GM12878 (cell line): ENCODE data around the gene LGALS4. TPM values are rescaled to one million over a fixed set of nuclear protein-coding genes. Genes with fewer than 3 reads are reported as not detected.

Experiments used
- ATAC-seq: fragments of 200-7000 bp; cut with Tn5 transposase; 3 replicates; pipeline ENCODE4 v1.9.1; 2020; ENCODE audit warnings: mild to moderate bottlenecking, moderate library complexity
- BruUV-seq: library from RNA; stranded (reverse); fragments of 400-500 nt; replicated peaks from 2 replicates; lab custom pipeline; 2021; lab: Mats Ljungman, UMichigan
- CTCF ChIA-PET: fragments of 300-600 bp; sonication (Branson Sonifier 250); formaldehyde crosslinking; extraction: SDS; loops from one replicate; lab custom pipeline; 2021; ENCODE audit warnings: inconsistent platforms; lab: Yijun Ruan, JAX
- POLR2A ChIA-PET: fragments of 350-600 bp; formaldehyde crosslinking; extraction: SDS; loops from one replicate; lab custom pipeline; 2021; ENCODE audit warnings: inconsistent platforms; lab: Charles Lee
- RAD21 ChIA-PET: fragments of 300-600 bp; sonication (Branson Sonifier 250); formaldehyde crosslinking; loops from one replicate; lab custom pipeline; 2023; ENCODE audit warnings: antibody characterized with exemption; ENCODE audit not compliant: unreplicated experiment; lab: Charles Lee
- SMC1A ChIA-PET: fragments of 300-600 bp; sonication (Branson Sonifier 250); formaldehyde crosslinking; loops from one replicate; lab custom pipeline; 2023; ENCODE audit not compliant: unreplicated experiment, uncharacterized antibody; lab: Charles Lee
- DNase-seq: peaks from one replicate; pipeline ENCODE4 v3.0.0-alpha.2; 2011; ENCODE audit warnings: low read depth, low spot score
- FAIRE-seq: peaks from 3 replicates; lab custom pipeline; 2011; peaks lifted over from hg19 to GRCh38; lab: Jason Lieb, UNC
- H2AFZ ChIP-seq: 2 replicates; pipeline ENCODE4 v1.6.0; 2011; ENCODE audit warnings: low read depth, low read length, control low read depth; ENCODE audit not compliant: control insufficient read depth
- H3K27ac ChIP-seq: 2 replicates; pipeline ENCODE4 v1.5.1; 2011; ENCODE audit warnings: control low read depth; ENCODE audit not compliant: control insufficient read depth, insufficient read depth
- H3K27me3 ChIP-seq, 2 experiments: replicated peaks in 1 of 2; 2 replicates each; pipeline versions ENCODE4 v1.6.0 to v1.6.1; 2011; ENCODE audit warnings: low read length in 1 of 2; ENCODE audit not compliant: control insufficient read depth in 2 of 2, insufficient read depth in 2 of 2
- H3K36me3 ChIP-seq, 2 experiments: 2 replicates each; pipeline ENCODE4 v1.5.1; 2011; ENCODE audit warnings: low read length in 1 of 2; ENCODE audit not compliant: control insufficient read depth in 2 of 2, insufficient read depth in 2 of 2
- H3K4me1 ChIP-seq: 2 replicates; pipeline ENCODE4 v1.6.1; 2011; ENCODE audit warnings: mild to moderate bottlenecking, low read length, moderate library complexity, mixed read lengths; ENCODE audit not compliant: control insufficient read depth, insufficient read depth
- H3K4me2 ChIP-seq: 2 replicates; pipeline ENCODE4 v1.6.0; 2011; ENCODE audit warnings: control low read depth; ENCODE audit not compliant: control insufficient read depth, insufficient read depth
- H3K4me3 ChIP-seq: fragments of 200-600 bp; sonication (generic); 2 replicates; pipeline ENCODE4 v1.5.1; 2016
- H3K79me2 ChIP-seq: 2 replicates; pipeline ENCODE4 v1.6.0; 2011; ENCODE audit warnings: low read length; ENCODE audit not compliant: control insufficient read depth, insufficient read depth
- H3K9ac ChIP-seq: 2 replicates; pipeline ENCODE4 v1.8.0; 2011; ENCODE audit warnings: low read length, control low read depth, mixed read lengths; ENCODE audit not compliant: control insufficient read depth, insufficient read depth
- H3K9me3 ChIP-seq: replicated peaks from 3 replicates; pipeline ENCODE4 v1.5.1; 2011; ENCODE audit warnings: mild to moderate bottlenecking, low read length; ENCODE audit not compliant: control insufficient read depth, insufficient read depth
- H4K20me1 ChIP-seq: 2 replicates; pipeline ENCODE4 v1.6.0; 2011; ENCODE audit not compliant: control insufficient read depth, insufficient read depth
- CBX5 ChIP-seq: sonication (generic); IDR thresholded peaks from 2 replicates; pipeline ENCODE4 v1.6.1; 2016; ENCODE audit warnings: low read depth, moderate library complexity, mild to moderate bottlenecking, inconsistent platforms
- CHD4 ChIP-seq: fragments of 200-600 bp; sonication (generic); IDR thresholded peaks from 2 replicates; pipeline ENCODE4 v1.6.1; 2016; ENCODE audit warnings: mild to moderate bottlenecking
- DPF2 ChIP-seq: fragments of 450-650 bp; IDR thresholded peaks from 2 replicates; pipeline ENCODE4 v1.6.1; 2017; ENCODE audit warnings: mild to moderate bottlenecking
- FOXK2 ChIP-seq: fragments of 450-650 bp; IDR thresholded peaks from 2 replicates; pipeline ENCODE4 v1.6.1; 2017; ENCODE audit warnings: mild to moderate bottlenecking, moderate library complexity
- FOXM1 ChIP-seq: IDR thresholded peaks from 2 replicates; pipeline ENCODE4 v1.6.1; 2012; ENCODE audit warnings: low read depth, mild to moderate bottlenecking, inconsistent platforms, low read length, moderate library complexity
- KDM1A ChIP-seq: fragments of 200-600 bp; sonication (generic); IDR thresholded peaks from 2 replicates; pipeline ENCODE4 v1.6.1; 2016; ENCODE audit warnings: borderline replicate concordance
- MTA2 ChIP-seq: fragments of 450-650 bp; IDR thresholded peaks from 2 replicates; pipeline ENCODE4 v1.6.1; 2016; ENCODE audit warnings: low read depth, mild to moderate bottlenecking, moderate library complexity
- NFXL1 ChIP-seq: fragments of 450-650 bp; IDR thresholded peaks from 2 replicates; pipeline ENCODE4 v1.6.1; 2017; ENCODE audit warnings: antibody characterized with exemption, mild to moderate bottlenecking, borderline replicate concordance
- RAD21 ChIP-seq: IDR thresholded peaks from 2 replicates; pipeline ENCODE4 v1.6.1; 2011; ENCODE audit warnings: mild to moderate bottlenecking, low read depth, low read length, moderate library complexity; ENCODE audit not compliant: insufficient read depth
- RUNX3 ChIP-seq: IDR thresholded peaks from 2 replicates; pipeline ENCODE4 v1.6.1; 2012; ENCODE audit warnings: low read length, inconsistent platforms
- TCF7 ChIP-seq: IDR thresholded peaks from 2 replicates; pipeline ENCODE4 v1.6.1; 2014; ENCODE audit warnings: antibody characterized with exemption, borderline replicate concordance
- WGBS: methylation state at CpG from one replicate; pipeline ENCODE4 v1.1.6; 2016; ENCODE audit warnings: low lambda C conversion rate; ENCODE audit not compliant: insufficient replicate concordance, insufficient coverage; ENCODE audit errors: missing lambda C conversion rate; 5-methylcytosine and 5-hydroxymethylcytosine counted together
- in situ Hi-C: fragments of 300-500 bp; cut with MboI; formaldehyde crosslinking; loops from 9 replicates; pipeline ENCODE4 v1.14.3; 2018; ENCODE audit warnings: mixed read lengths
- intact Hi-C: fragments of 100-400 bp; cut with micrococcal nuclease; formaldehyde crosslinking; loops from one replicate; pipeline ENCODE4 v1.14.2; 2022; ENCODE audit not compliant: unreplicated experiment
- polyA plus RNA-seq, 11 experiments: library from polyadenylated mRNA; depleted of rRNA in 4 of 11; unstranded in 6 of 11; stranded (reverse) in 5 of 11; fragments of >200 nt; fragmentation: Nextera tagmentation in 4 of 11; fragmentation: Illumina TruSeq in 1 of 11; extraction: Ambion mirVana in 4 of 11; extraction: Trizol in 1 of 11; gene quantifications; 1 replicate in 1 of 11; 2 replicates in 10 of 11; pipeline versions ENCODE4 v1.2.1 to v1.2.3, GENCODE V29; 2011 to 2016; ENCODE audit warnings: inconsistent platforms in 2 of 11, missing spikeins in 2 of 11, low read depth in 1 of 11
- total RNA-seq, 4 experiments: library from RNA; depleted of rRNA in 3 of 4; stranded (reverse); fragments of >200 nt in 3 of 4; fragmentation: Illumina TruSeq in 1 of 4; extraction: Trizol in 1 of 4; gene quantifications; 2 replicates each; pipeline versions ENCODE4 v1.2.1 to v1.2.3, GENCODE V29; 2013 to 2021
- TF ChIP-seq, protein P1 (sequence below): fragments of 450-650 bp; IDR thresholded peaks from 2 replicates; pipeline ENCODE4 v1.6.1; 2017; ENCODE audit warnings: mild to moderate bottlenecking, moderate library complexity
- TF ChIP-seq, protein P2 (sequence below): fragments of 450-650 bp; IDR thresholded peaks from 2 replicates; pipeline ENCODE4 v1.6.1; 2017; ENCODE audit warnings: low read depth, mild to moderate bottlenecking, moderate library complexity
- TF ChIP-seq, protein P3 (sequence below), 3 experiments: IDR thresholded peaks in 2 of 3; conservative IDR thresholded peaks in 1 of 3; 2 replicates each; pipeline ENCODE4 v1.5.1; 2011; ENCODE audit warnings: low read depth in 3 of 3, low read length in 3 of 3, mild to moderate bottlenecking in 3 of 3, control low read depth in 2 of 3, moderate library complexity in 2 of 3, inconsistent platforms in 1 of 3, mixed read lengths in 1 of 3; ENCODE audit not compliant: control insufficient read depth in 2 of 3, insufficient read depth in 1 of 3; ENCODE audit errors: extremely low read depth in 1 of 3
- TF ChIP-seq, protein P4 (sequence below): fragments of 450-650 bp; IDR thresholded peaks from 2 replicates; pipeline ENCODE4 v1.6.1; 2014; ENCODE audit warnings: mild to moderate bottlenecking

The LGALS4 gene
- total and polyA plus RNA-seq, 10 of the 15 experiments (the other 5 are each of a cell fraction or from before 2014, with no cell fraction given) = 0.13 to 2.1 (median 0.26) TPM; not detected in 4

DNA sequence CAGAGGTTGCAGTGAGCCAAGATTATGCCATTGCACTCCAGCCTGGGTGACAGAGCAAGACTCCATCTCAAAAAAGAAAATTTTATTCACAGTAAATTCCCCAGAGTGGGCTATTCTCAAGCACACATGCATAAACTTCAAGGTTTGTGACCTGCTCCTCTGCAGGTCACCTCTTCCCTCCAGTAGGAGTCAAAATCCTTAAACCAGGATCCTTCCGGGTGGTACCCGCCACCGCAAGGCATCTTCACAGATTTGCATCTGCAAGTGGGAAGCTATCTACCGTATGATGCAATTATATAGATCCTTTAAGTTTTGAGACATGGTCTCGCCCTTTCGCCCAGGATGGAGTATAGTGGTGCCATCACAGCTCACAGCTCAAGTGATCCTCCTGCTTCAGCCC, 21.8 kb upstream of the LGALS4 start (continued):
- TF ChIP-seq, protein P1, sequence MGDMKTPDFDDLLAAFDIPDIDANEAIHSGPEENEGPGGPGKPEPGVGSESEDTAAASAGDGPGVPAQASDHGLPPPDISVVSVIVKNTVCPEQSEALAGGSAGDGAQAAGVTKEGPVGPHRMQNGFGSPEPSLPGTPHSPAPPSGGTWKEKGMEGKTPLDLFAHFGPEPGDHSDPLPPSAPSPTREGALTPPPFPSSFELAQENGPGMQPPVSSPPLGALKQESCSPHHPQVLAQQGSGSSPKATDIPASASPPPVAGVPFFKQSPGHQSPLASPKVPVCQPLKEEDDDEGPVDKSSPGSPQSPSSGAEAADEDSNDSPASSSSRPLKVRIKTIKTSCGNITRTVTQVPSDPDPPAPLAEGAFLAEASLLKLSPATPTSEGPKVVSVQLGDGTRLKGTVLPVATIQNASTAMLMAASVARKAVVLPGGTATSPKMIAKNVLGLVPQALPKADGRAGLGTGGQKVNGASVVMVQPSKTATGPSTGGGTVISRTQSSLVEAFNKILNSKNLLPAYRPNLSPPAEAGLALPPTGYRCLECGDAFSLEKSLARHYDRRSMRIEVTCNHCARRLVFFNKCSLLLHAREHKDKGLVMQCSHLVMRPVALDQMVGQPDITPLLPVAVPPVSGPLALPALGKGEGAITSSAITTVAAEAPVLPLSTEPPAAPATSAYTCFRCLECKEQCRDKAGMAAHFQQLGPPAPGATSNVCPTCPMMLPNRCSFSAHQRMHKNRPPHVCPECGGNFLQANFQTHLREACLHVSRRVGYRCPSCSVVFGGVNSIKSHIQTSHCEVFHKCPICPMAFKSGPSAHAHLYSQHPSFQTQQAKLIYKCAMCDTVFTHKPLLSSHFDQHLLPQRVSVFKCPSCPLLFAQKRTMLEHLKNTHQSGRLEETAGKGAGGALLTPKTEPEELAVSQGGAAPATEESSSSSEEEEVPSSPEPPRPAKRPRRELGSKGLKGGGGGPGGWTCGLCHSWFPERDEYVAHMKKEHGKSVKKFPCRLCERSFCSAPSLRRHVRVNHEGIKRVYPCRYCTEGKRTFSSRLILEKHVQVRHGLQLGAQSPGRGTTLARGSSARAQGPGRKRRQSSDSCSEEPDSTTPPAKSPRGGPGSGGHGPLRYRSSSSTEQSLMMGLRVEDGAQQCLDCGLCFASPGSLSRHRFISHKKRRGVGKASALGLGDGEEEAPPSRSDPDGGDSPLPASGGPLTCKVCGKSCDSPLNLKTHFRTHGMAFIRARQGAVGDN = no peak
- TF ChIP-seq, protein P2, sequence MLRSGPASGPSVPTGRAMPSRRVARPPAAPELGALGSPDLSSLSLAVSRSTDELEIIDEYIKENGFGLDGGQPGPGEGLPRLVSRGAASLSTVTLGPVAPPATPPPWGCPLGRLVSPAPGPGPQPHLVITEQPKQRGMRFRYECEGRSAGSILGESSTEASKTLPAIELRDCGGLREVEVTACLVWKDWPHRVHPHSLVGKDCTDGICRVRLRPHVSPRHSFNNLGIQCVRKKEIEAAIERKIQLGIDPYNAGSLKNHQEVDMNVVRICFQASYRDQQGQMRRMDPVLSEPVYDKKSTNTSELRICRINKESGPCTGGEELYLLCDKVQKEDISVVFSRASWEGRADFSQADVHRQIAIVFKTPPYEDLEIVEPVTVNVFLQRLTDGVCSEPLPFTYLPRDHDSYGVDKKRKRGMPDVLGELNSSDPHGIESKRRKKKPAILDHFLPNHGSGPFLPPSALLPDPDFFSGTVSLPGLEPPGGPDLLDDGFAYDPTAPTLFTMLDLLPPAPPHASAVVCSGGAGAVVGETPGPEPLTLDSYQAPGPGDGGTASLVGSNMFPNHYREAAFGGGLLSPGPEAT = no peak
- TF ChIP-seq MTA2 (no peak), DPF2 (no peak)

DNA sequence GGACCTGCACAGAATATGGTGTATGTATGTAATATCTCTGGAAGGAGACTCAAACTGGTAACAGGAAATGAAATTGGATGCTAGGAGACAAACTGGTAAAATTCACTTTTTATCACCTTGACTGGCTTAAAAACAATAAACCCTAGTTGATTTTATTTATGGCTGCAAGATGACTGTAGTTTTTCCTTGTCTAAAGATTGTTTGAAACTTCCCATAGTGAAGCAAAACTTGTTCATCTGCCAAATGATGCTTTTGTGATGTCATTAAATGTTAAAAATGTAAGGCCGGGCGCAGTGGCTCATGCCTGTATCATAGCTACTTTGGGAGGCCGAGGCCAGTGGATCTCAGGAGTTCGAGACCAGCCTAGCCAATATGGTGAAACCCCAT, 21.4 kb upstream of the LGALS4 start:
- CTCF ChIA-PET = interaction anchor here (1.1 kb wide), 1 partner anchor 15 kb away, joined by 4 read pairs; no protein-coding TSS in a partner anchor
- Histone ChIP-seq H3K36me3 (peaks cover 26 to 27% of the 10 kb centered on the region in 2 experiments), H3K4me1 (no peaks in the 10 kb centered on the region; the same call in 1 of the 2 replicates), H3K27ac (no peak overlapping the region), H3K79me2 (peaks cover 11% of the 10 kb centered on the region), H3K4me3 (no peak overlapping the region), H2AFZ (no peak overlapping the region), H3K9me3 (no peaks in the 10 kb centered on the region), H3K9ac (no peak overlapping the region), H3K27me3 (no peaks in the 10 kb centered on the region), H4K20me1 (no peaks in the 10 kb centered on the region; the same call in 1 of the 2 replicates), H3K4me2 (no peak overlapping the region)
- no peak for DNase-seq
- SMC1A ChIA-PET = no interaction called here
- 63% methylated on average over 4 of the region's 4 CpGs for WGBS
- FAIRE-seq = no peak
- in situ Hi-C loops = no loop called here
- POLR2A ChIA-PET = interaction anchor here (0.5 to 6.1 kb wide), 2 partner anchors 14 to 483 kb away, joined by 3 to 43 read pairs; no protein-coding TSS in a partner anchor
- RAD21 ChIA-PET = no interaction called here
- ATAC-seq = no peak
- intact Hi-C loops = loop anchor here (10.0 kb wide), 2 partner anchors 51 to 289 kb away; no protein-coding TSS in a partner anchor
- BruUV-seq = no TSS peak
- TF ChIP-seq FOXM1 = no peak
- no peak for TF ChIP-seq CBX5
- no peak for TF ChIP-seq RAD21
- no peak for TF ChIP-seq RUNX3
- TF ChIP-seq, protein P3, sequence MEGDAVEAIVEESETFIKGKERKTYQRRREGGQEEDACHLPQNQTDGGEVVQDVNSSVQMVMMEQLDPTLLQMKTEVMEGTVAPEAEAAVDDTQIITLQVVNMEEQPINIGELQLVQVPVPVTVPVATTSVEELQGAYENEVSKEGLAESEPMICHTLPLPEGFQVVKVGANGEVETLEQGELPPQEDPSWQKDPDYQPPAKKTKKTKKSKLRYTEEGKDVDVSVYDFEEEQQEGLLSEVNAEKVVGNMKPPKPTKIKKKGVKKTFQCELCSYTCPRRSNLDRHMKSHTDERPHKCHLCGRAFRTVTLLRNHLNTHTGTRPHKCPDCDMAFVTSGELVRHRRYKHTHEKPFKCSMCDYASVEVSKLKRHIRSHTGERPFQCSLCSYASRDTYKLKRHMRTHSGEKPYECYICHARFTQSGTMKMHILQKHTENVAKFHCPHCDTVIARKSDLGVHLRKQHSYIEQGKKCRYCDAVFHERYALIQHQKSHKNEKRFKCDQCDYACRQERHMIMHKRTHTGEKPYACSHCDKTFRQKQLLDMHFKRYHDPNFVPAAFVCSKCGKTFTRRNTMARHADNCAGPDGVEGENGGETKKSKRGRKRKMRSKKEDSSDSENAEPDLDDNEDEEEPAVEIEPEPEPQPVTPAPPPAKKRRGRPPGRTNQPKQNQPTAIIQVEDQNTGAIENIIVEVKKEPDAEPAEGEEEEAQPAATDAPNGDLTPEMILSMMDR (IDR thresholded peaks at IDR 0.05 in 2 of 3, conservative IDR thresholded peaks at IDR 0.05 in 1 of 3; ENCODE audit: control insufficient read depth in 2 of 3, extremely low read depth in 1 of 3, insufficient read depth in 1 of 3, low read depth in 3 of 3, low read length in 3 of 3) = no peak
- no peak for TF ChIP-seq NFXL1
- TF ChIP-seq TCF7 = no peak
- no peak for TF ChIP-seq CHD4
- TF ChIP-seq KDM1A = no peak
- TF ChIP-seq, protein P4, sequence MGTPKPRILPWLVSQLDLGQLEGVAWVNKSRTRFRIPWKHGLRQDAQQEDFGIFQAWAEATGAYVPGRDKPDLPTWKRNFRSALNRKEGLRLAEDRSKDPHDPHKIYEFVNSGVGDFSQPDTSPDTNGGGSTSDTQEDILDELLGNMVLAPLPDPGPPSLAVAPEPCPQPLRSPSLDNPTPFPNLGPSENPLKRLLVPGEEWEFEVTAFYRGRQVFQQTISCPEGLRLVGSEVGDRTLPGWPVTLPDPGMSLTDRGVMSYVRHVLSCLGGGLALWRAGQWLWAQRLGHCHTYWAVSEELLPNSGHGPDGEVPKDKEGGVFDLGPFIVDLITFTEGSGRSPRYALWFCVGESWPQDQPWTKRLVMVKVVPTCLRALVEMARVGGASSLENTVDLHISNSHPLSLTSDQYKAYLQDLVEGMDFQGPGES = no peak
- TF ChIP-seq FOXK2 = no peak
